ENCODE measurements around the gene STRN4.
A peak's percentile ranks its signal among the peaks of the same experiment; 100 is the strongest.

Gene STRN4

DNA sequence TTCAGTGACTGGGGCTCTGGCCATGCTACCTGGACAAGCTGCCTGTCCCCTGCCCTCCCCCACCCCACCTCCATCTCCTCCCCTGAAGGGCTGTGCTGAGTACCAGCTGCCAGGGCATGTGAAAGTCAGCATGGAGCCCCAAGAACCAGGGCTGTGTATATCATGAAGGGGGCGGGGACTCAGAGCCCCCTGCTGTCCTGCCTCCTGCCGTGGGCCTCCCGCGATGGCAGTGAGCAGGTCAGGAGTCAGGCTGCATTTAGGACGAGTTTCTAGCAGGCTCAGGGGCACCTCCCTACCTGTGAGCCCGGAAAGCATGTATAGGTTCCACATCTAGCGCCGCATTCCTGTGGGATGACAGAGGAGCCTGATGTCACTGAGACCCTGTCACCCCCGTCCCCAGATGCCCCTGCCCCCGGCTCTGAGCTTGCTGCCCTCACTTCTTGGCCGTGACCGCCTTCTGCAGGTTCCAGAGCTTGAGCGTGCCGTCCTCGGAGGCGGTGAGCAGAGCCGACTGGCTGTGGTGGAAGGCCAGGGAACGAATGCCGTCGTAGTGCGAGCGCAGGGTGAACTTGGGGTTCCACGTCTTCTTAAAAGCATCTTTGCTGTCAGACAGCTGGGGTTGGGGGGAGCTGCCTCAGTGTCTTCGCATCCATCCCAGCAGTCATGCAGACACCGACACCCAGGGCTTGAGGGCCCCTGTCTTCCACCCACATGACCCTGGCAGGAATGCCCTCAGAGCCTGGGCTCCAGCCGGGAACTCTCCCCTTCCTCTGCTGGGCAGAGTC is 21.0 kb downstream of the STRN4 start:
- DNase-seq (ENCODE audit: low read depth) = no peak

DNA sequence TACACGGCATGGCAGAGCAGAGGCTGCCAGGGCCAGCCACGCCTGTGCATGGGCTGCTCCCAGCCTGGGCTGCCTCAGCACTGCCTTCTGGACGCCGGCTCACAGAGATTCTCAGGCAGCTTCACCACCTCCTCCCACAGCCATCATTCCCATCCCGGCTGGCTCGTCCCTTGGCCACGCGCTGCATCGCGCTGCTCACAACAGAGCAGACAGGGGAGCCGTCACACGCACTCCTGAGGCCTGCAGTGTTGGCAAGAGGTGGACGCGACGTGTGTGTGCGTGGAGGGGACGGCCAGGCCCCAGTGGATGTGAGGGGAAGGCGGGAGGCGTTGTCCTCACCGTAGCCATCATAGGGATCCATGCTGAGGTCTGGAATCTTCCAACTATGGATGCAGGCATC is 21.8 kb downstream of the STRN4 start:
- no peak for DNase-seq (ENCODE audit: low read depth)

DNA sequence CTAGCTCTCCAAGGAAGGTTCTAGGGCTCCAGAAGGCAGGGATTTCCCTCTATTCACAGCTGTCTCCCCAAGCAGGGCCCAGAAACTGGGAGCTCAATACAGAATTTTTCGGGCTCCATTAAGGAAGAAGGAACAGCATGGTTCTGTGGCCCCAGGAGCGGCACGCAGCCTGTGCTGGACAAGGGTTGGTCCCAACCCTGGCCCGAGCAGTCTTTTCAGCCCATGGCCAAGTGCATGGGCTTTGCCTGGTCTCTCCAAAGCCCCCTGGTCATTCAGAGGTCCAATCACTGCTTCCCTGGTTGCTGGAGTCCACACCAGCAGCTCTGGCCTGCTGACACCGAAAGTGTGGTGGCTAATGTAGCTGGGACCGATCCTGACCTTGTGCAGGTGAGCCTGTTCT is 22.8 kb downstream of the STRN4 start:
- no peak for DNase-seq (ENCODE audit: low read depth)

DNA sequence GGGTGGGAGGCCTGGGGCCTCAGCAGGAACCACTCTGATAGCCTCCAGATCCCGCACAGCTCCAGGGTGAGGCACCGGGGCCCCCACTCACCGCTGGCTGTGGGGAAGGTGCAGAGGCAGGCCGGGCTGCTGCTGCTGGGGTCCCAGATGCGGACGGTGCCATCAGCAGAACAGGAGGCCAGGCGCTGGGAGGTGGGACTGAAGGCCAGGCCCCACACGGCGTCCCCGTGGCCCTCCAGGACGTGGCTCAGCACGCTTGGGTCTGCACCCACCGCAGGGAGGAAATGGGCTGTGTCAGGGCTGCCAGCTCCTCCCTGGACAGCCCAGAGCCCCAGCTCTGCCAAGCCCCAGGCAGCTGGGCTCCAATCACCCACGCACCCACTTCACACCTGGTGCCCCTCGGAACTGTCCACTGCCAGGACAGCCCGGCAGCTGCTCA is 23.2 kb downstream of the STRN4 start:
- no peak for DNase-seq (ENCODE audit: low read depth)

DNA sequence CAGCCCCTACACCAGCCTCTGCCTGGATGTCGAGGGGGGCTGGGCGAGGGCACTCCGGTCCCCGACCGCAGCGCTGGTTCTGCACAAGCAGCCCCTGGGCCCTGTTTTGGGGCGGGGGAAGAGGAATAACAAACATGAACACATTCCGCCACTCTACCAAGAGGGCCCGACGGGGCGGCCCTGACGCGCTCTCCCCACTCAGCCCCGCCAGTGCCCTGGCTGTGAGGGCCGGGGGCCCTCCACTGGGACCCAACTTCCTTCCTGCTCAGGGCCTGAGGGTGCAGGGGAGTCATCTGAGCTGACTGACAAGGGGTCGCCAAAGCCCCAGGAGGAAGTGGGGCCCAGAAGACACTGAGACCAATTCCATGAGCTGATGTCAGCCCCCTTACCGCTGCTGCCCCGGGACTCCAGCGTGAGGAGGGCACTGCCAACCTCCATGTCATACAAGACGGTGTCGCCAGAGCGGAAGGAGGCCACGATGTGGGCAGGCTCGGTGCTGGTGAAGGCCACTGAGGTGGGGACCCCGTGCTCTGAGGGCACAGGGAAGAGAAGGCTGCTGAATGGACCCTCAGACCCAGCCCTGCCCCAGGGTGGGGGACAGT is 23.7 kb downstream of the STRN4 start:
- no peak for DNase-seq (ENCODE audit: low read depth)

DNA sequence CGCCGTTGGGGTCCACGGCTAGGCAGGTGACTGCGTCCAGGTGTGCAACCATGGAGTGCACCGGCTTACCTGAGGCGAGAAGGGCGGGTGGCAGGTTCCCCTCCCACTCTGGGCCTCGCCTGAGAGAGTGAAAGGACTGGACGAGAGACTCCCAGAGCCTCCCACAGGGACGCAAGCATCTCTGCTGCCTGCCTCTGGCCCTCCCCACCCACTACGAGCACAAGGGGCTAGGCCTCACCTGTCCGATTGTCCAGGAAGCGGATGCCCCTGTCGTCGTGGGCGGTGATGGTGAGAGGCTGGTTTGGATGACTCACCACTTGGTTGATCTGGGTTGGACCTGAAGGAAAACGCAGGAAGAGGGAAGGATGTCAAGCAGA is 24.3 kb downstream of the STRN4 start:
- no peak for DNase-seq (ENCODE audit: low read depth)

DNA sequence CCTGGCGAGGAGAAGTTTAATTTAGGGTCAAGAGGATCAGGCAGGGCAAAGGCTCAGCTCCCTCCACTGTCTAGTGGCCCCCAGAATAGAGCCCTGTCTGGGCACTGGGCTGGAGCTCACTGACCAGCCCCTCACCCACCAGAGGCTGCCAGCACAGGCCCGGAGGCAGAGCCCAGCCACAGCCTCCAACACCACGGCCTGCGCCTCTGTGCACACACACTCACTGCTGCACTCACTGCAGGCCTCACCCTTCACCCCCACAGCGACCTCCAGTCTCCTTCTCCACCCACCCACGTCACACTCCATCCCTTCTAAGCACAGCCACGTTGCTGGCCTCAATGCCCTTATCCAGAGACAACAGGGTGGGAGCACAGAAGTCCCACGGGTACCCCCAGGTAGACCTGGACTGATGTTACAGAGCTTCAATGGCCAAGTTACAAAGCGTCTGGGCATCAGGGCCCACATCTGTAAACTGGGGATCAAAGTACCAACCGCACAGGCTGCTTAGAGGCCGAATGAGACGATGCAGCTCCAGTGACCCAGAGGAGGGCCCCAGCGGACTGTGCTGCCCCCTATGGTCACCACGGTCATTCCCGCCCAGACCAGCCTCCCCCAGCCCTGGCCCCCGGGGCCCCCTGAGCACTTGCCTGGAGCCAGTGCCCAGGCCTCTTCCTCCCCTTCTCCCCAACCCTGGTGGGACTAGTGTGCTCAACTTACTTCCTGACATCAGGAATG is 24.8 kb downstream of the STRN4 start:
- no peak for DNase-seq (ENCODE audit: low read depth)

DNA sequence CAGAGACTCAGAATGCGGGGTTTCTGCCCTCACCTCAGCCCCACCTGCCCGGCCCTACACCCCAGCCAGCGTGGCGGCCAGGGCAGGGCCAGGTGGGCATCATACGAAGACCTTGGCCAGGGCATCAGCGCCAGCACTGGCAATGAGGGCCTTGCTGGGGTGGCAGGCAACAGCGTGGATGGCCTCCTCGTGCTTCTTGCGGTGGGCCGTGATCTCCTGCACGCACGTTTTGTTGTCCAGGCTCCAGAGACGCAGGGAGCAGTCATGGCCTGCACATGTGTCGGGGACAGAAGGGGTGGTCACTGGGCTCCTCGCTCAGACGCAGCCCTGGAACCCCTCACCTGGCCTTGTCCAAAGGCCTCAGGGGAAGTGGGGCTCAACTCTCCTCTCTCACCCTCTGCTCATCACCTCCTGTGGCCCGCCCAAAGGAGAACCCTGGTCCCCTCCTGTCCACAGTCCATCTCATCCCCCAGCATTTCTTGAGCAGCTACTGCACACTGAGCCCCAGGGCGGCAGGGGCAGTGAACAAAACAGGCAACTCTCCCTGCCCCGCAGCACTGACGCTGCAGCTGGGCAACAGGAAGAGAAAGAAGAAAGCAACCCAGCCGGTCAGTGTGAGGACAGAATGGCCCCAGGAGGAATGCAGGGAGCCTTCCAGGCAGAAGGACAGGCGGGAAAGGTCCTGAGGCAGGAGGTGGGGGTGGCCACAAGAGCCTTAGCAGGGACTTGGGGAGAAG is 25.6 kb downstream of the STRN4 start:
- no peak for DNase-seq (ENCODE audit: low read depth)

DNA sequence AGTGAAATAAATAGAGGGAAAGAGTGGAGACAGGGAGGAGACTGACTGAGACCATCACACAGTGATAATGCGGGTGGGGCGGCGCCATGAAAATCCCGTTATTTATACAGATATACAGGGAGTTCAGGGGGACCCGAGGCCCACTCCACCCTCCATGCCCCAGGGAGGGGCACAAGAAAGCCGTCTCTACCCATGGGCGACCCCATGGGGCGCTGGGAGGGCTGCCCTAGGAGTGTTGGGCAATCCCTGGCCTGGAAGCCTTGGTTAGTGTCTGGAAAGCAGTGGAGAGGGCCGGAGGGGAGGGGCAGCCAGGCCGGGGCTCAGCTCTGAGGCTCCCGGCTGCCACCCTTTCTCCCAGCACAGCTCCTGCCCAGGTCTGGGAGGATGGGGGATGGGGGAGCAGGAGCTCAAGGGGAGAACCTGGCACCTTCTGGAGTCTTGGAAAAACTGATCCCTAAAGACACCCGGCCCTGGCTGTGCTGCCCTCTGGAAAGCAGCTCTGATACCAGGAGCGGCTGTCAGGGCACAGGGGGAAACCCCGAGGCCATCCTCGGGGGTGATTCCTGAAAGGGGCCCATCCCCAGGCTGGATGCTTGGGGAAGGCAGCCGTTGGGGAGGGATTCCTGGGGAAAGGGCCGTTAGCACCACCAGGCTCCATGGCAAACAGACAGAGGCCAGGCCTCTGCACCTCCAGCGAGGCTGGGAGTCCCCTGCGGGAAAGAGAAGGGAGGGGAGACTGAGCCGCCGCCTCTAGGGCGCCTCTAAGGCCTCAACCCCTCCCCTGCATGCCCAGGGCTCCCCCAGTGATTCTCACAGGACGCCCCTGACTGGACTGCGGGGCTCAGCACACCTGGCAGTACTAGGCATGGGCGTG is 26.4 kb downstream of the STRN4 start:
- no peak for DNase-seq (ENCODE audit: low read depth)

DNA sequence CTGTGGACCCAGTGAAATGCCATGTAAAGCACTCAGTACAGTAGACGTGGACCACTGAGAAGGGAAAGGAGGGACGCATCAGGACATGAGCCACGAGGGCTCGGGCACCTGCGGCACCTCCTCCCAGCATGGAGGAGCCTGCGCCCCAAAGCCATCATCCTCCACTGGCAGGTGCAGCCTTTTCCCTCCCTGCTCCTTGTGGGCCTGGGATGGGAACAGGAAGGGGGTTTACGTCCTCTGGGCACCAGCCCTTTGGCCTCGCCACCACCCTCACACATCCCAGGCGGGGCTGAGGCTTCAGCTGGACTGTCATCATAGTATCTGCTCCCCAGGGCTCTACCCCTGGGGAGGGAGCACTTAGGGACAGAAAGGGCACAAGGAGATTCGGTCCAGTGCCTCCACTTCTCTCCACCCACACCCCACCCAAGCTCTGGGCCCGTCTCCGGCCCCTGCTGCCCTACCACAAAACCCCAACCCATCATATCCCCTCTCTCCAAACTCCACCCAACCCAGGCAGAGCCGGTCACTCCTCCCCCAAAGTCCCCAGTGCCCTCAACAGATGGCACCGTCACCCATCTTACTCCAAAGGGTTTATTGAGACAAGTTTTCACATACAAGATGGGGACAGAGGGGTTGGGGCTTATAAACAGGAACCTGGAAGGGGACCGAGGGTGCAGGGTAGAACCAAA is 27.2 kb downstream of the STRN4 start:
- DNase-seq (ENCODE audit: low read depth) = no peak

DNA sequence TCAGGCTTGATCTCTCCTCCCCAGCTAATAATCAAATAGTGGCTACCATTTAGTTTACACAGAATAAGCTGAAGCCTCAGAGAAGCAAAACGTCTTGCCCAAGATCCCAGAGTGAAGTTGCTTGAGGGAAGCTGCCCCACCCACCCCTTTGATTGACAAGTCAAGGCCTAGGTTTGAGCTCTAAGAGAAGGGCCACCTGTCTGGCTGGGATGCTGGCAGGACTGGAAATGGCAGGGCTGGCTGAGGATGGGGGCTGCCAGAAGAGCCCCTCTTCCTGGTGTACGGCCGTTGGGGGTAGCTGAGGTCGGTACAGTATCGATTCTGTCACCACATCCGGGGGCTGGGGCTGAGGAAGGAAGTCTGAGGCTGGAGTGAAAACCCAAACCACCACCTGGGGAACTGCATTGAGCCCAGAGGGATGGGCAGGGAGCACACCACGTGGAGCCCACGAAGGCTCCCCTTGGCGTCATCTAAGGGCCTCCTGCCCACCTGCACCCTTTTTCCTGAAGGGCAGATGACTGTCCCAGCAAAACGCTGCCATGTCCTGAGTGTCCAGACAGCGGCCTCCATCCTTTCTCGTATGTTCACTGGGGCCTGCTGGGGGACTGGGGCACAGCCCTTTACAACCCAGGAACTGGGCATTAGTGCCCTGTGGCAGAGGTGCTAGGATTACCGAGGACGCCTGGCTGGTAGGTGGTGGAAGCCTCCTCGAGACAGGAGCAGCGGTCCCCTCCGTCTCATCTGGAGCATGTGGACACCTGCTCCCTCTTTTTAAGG is 27.9 kb downstream of the STRN4 start:
- DNase-seq (ENCODE audit: low read depth) = no peak

DNA sequence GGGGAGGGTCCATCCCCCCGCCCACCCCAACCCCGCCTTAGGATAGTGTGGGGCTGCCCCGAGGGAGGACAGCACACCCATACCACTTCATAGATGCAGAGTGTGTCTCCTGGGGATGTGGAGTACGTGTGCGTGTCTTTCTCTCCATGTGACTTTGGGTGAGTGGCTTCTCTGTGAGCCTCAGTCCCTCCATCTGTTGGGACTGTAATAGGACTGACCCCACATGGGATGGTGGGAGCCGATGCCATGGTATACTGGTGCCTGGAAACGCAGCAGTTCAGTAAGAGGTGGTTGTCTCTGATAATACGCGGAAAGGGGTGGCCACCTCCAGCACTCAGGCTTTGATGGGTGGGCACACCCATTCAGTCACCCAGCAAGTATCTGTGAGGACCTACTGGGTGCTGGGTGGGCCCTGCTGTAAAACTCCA is 28.5 kb downstream of the STRN4 start:
- DNase-seq (ENCODE audit: low read depth) = no peak

DNA sequence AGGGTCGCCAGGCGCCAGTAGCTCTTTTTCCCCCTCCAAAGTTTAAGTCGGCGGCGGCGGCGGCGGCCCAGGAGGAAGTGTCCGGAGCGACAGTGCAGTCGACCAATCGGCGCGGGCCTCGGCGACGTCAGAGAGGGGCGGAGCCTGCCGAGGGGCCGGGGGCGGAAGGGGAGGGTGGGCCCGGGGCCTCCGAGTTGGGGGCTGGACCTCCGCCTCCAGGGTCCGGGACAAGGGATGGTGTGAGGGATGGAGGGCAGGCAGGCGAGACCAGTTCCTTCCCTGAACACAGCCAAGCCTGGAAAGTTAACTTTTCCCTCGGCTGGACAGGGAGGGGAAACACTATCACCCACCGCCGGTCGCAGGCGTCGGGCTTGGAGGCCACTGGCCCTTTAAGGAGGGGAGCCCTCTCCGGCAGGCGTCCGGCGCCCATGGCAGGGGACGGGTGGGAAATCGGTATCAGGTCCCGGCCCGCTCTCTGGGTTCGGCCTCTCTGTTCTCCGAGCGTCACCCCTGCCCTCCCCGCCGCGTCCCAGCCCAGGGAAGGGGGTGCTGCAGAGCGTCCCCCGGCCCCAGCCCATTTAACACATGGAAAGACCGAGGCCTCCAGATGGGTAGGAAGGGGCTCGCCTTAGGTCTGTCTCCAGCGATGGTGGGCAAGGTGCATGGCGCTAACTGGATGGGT is 29.1 kb downstream of the STRN4 start, which contains the start of gene PRKD2:
Gene PRKD2, minus strand, starts transcription at position 81 of the 682 bp plus-strand sequence. CDS start 744 bp downstream, outside the sequence.
- DNase-seq (ENCODE audit: low read depth) = peak; percentile 86

DNA sequence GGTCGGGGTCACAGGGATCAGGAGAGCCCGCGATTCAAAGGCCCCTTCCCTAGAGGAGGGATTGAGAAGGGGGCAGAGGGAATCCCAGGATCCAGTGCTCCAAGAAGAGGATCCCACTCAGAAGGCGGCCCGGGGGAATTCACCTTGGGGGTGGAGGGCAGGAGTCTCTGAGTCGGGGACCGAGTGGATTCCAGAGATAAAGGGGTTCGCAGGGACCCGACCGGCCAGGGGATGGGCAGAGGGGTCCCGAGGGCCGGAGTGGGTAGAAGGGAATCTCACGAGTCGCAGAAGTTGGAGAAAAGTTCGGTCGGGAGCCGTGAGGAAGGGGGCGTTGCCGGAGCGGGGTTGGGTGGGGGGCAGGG is 29.6 kb downstream of the STRN4 start:
- DNase-seq (ENCODE audit: low read depth) = no peak

DNA sequence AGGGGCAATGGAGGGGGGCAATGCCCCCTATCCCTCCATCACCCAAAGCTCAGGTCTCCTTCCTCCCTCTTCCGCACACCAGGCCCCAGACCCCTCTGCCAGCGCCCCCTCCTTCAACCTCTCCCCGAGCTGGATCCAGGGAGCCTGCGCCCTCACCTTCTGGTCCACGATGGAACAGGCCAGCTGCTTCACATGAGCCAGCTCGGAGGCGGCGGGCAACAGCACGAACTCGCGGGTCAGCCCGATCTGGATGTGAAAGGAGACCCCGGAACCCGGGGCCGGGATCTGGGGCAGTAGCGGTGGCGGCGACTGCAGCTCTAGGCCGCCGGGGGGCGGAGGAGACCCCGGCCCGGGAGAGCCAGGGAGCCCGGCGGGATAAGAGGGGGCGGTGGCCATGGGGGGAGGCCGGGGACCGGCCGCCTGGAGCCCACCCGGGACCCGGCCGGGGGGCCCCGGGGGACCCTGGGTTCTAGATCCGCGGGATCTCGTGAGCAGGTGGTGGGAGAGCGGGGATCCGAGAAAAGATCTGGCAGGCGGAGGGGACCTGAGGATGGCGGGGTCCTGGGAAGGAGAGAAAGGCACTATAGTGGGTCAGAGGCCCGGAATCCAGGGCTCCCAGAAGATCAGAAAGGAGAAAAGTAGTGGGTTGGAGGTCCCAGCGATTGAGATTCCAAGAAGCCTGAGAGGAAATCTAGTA is 30.1 kb downstream of the STRN4 start:
- no peak for DNase-seq (ENCODE audit: low read depth)

DNA sequence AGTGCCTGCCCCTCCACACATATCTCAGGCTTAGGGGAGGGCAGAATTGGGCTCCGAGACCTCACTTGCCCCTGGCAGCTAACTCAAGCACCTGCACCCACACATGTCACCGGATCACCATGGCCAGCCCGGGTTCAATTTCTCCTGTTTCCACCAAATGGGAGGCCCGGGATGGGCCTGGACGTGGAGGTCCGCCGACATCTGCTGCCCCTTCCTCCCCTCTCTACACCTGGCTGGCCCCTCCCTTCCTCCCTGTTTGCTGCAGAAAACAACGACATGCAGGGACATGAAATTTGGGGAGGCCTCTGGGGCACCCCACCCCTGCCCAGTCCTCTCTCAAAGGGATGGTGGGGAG is 30.7 kb downstream of the STRN4 start:
- no peak for DNase-seq (ENCODE audit: low read depth)

DNA sequence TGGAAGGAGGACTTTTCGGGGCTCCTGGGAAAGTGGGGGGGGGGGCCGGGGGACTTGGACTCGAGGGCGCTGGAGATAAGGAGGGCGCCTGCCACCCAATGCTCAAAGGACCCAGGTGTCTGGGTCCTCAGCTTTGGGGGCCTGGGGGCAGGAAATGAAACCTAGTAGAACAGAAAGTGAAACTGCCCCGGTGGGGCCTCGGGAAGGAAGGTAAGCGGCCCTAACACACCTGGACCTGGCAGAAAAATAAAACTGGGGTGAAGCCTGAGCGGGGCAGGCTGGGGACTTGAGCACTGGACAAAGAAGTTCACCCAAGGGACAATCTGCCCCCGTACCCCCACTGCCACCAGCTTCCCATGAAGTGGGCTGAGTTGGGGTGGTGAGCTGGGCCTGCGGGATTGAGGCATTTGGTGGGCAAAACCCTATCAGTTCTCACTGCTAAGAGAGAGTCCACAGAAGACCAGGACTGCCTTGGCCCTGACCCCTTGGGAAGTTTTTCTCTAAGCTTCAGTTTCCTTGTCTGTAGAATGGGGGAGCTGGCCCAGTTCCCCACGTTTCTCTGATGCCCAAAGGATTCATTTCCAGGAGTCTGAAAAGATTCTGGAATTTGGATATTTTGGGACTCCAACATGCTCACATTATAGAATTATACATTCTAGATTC is 31.7 kb downstream of the STRN4 start:
- DNase-seq (ENCODE audit: low read depth) = peak; percentile 55

DNA sequence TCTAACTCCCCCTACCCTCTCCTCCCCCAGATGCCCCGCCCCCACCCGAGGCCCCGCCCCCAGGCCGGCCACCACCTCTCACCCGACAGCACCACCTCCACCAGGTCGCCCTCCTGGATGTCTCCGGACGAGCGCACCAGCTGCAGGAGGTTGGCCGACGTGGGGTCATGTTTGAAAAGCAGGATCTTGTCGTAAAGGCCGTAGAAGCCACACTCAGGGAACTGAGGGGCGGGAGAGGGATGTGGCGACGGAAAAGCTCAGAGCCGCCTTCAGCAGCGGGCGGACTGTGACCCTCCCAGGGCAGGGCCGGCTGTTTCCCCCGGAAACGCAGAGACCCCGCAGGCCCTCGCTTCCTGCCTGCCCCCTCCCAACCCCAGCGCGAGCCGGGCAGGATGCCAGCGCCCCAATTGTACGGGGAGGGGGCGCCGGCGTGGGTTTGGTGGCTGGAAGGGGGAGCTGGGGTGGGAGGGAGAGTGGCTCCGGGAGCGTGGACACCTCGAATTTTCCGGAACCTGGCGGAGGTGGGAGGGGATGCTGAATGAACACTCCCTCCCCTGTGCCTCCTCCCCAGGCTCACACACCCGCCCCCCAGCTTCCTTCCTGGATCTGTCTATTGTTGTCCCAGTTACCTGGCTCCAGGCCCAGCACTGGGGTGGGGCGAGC is 32.3 kb downstream of the STRN4 start:
- peak; percentile 70 for DNase-seq (ENCODE audit: low read depth)

Measured in stimulated activated CD8-positive, alpha-beta memory T cell treated with anti-CD3 and anti-CD28 coated beads, Interleukin-12 subunit alpha, Interleukin-12 subunit beta, amount 100 ng/mL, for 1 hour (primary cell).